Measurements from ENCODE around the gene SEL1L2.

The SEL1L2 gene

GRCh38 chr20:13862245-13862644 lies 128.2 kb downstream of the SEL1L2 start:
- DNase-seq = no peak

GRCh38 chr20:13858871-13859270 lies 131.5 kb downstream of the SEL1L2 start:
- no peak for DNase-seq

DNA sequence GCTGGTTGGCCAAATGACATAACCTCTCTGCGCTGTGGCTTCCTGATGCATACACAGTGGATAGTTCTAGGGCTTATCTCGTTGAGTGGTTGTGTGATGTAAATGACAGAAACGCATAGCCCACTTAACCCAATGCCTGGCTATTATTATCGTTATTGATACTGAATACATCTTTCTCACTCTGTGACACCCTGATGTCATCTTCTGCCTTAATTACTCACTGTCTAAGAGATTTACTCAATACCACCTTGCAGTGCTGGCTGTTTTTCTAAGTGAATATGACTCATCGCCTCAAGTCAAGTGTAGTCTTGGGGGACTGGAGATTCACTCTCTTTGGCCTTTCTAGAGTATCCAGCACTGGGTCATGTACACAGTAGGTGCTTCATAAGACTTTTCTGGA lies 132.0 kb downstream of the SEL1L2 start:
- no peak for DNase-seq

GRCh38 chr20:13857961-13858360 lies 132.5 kb downstream of the SEL1L2 start:
- no peak for DNase-seq

DNA sequence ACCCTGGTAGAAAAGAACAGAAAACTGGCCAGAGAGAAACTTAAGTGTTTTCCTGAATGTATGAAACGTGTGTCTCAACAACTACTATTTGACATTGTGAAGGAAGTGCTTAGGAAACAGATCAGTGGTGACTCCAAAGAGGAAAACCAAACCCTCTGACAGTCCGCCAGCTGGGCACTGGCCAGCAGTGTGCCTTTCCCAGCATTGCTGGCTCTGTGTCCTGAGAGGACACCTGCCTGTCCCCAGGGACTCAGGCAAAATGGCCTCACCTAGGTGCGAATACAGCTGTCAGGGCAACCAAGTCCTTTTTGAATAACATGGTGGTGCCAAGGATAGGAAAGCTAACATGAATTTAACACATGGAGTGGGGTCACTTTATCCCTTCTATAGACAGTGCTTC lies 133.1 kb downstream of the SEL1L2 start:
- no peak for DNase-seq

DNA sequence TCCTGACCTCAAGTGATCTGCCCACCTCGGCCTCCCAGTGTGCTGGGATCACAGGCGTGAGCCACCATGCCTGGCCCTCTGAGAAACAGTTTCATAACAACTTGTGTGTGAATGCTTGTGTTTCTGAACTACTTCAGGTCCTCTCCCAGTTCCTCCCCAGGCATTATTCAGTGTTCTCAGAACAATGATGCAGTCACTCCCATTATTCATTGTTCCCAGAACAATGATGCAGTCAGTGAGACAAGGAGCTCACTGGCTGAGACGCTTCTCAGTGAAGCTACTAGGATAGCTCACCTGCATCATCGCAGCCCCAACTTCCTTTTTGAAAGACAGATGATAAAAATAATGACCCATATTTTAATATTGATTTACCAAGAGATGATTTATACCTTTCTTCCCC lies 134.1 kb downstream of the SEL1L2 start:
- DNase-seq = no peak

- no peak for DNase-seq
Observed at GRCh38 chr20:13855613-13856012, 134.8 kb downstream of the SEL1L2 start.

GRCh38 chr20:13852306-13852705 lies 138.1 kb downstream of the SEL1L2 start:
- DNase-seq = no peak

DNA sequence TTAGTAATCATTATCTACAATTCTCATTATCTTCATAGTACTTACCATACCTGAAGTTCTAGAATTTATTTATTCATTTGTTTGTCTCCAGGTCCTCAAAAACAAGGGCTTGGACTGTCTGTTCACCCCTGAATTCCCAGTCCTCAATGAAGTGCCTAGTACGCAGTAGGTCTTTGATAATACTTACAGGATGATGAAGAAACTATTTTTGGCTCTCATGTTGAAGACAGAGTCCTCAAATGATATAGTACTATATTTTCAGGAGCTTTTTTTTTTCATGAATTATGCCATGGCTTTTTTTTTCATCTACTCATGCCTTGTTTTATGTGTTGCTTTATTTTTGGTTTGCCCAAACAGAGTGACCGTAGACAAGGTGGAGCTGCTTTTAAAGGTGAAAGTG lies 139.1 kb downstream of the SEL1L2 start:
- no peak for DNase-seq

DNA sequence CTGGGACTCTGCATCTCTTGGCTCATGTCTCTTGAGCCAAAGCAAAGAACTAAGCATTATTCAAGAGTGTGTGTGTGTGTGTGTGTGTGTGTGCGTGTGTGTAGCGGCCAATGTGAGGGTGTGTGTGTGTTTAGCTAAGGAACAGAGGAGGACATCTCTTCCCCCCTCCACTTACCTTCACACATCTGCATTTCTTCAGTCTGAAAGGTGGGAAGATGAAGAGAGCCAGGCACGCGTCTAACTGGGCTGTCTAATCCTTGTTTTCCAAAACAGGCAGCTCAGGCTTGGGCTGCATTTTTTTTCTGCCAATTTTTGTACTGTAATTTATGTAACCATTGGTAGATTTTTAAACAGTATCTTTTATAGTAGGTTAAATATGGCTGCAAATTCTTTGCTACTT lies 146.1 kb downstream of the SEL1L2 start:
- no peak for DNase-seq

GRCh38 chr20:13841206-13841605 lies 149.2 kb downstream of the SEL1L2 start:
- DNase-seq = no peak

DNA sequence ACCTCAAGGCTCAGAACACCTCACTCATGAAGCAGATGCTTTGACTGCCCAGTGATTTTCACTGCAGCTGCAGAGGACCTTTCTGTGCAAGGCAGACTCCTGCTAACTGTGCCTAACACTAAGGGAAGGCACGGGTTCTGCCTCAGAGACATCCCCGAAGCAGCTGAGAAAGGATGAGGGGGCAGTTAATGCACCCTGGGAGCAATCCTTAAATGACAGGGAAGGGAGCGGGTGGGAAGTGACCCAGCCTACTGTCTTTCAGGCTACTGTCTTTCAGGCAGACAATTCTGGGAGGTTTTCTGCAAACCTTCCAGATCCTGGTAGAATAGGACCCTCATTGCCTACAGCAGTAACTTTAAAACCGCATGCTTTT lies 150.3 kb downstream of the SEL1L2 start:
- no peak for DNase-seq

DNA sequence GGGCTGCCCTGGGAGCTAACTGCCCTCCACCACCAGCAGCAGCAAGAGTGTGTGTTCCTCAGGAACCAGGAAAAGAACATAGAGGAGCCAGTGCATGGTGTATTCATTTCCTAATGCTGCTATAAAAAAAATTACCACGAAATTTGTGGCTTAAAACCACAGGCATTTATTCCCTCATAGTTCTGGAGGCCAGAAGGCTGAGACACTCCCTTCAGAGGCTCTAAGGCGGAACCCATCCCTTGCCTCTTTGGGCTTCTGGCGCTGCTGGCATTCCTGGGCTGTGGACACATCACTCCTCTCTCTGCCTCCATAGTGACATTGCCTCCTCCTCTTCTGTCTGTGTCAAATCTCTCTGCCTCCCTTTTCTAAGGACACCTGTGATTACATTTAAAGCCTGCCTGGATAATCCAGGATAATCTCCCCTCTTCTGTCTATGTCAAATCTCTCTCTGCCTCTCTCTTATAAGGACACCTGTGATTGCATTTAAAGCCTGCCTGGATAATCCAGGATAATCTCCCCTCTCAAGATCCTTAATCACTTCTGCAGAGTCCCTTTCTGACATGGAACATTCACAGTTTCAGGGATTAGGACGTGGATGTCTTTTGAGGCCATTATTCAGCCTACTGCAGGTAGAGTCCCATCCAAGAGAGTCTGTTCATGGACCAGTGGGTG lies 150.9 kb downstream of the SEL1L2 start:
- DNase-seq = peak; percentile 22

GRCh38 chr20:13838664-13839063 lies 151.8 kb downstream of the SEL1L2 start:
- no peak for DNase-seq

- no peak for DNase-seq
Observed at GRCh38 chr20:13831476-13831875, 158.9 kb downstream of the SEL1L2 start.

GRCh38 chr20:13825465-13825864 lies 164.9 kb downstream of the SEL1L2 start:
- no peak for DNase-seq

GRCh38 chr20:13824459-13824858 lies 166.0 kb downstream of the SEL1L2 start:
- DNase-seq = no peak

DNA sequence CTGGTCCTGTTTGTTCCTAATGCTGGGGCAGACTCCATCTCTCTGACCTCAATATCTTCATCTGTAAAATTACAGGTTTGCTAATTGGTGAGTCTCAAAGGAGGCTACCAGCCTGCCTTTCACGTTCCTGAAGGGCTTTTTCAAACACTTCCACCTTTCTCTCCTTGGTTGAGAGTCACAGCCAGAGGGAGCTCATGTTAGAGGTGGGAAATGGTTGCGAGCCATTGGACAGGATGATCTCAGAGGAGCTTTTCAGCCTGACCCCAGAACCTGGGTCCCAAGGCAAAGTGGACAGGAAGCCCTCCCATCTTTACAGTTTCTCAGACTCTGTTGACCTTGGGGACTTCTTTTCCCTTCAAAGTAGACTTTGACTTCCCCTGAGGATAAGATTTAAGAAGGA lies 168.0 kb downstream of the SEL1L2 start:
- DNase-seq = no peak

GRCh38 chr20:13821876-13822275 lies 168.5 kb downstream of the SEL1L2 start:
- no peak for DNase-seq

DNA sequence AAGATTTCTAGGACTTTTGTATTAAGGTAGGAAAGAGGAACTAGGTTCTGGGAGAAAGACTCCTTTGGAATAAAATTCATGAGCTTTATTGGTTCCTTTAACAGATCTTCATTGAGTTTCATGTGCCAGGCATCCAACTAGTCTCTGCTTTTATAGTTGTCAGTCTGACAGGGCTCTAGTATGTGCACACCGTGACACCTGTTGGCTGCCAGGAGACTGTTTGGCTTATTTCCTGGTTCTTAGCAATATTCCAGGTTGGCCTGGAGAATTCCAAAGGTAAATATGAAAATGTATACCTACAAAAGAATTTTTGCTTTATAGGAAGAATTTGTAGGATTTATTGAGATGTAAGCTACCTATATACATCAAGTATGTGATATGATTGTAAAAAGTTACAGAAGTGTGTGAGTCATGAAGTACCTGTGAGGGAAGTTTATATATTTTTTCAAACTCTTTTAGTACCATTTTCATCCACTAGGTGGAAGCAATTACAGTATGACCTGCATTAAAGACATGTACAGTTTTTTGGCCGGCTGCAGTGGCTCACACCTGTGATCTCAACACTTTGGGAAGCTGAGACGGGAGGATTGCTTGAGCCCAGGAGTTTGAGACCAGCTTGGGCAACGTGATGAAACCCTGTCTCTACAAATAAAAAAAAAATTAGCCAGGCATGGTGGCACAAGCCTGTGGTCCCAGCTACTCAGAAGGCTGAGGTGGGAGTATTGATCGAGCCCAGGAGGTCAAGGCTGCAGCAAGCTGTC lies 170.3 kb downstream of the SEL1L2 start:
- DNase-seq = peak; percentile 78

GRCh38 chr20:13817342-13817741 lies 173.1 kb downstream of the SEL1L2 start:
- peak; percentile 13 for DNase-seq

DNA sequence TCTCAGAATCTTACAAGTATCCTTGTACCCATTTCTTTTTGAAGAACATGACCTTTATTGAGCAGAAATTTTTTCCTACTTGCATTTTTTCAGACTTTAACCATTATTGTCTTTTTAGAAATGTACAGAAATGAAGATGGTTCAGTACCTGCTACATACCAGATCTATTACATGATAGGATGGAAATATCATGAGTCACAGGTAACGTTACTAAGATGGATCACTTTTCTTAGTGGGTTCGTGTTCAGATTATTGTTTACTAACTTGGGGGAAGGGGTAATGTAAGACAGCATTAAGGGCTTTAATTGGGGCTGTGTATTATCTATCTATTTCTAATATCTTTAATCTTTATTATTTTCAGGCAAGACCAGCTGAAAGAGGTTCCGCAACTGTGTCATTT lies 173.7 kb downstream of the SEL1L2 start:
- DNase-seq = no peak

- DNase-seq = no peak
Observed at GRCh38 chr20:13814672-13815071, 175.7 kb downstream of the SEL1L2 start.

GRCh38 chr20:13813910-13814309 lies 176.5 kb downstream of the SEL1L2 start:
- DNase-seq = no peak

- DNase-seq = no peak
Observed at GRCh38 chr20:13810446-13810845, 180.0 kb downstream of the SEL1L2 start.

All from kidney glomerular epithelial cell (primary cell).